ENCODE measurements around the gene COMMD2. TPM values are rescaled to one million over a fixed set of nuclear protein-coding genes. Genes with fewer than 3 reads are reported as not detected.

The COMMD2 gene
- total RNA-seq, 4 donors from 2014 or later, result 16.6 to 28.3 (median 20.9) TPM

- intact Hi-C loops (cut with DNase I), result no loop called here
- no peak for DNase-seq (ENCODE audit: extremely low spot score)
- Histone ChIP-seq H3K4me3 (no peak overlapping the region), H3K27ac (replicated peaks in 1 of 4) (no peak overlapping the region), H3K36me3 (no peaks in the 10 kb centered on the region), H3K27me3 (no peaks in the 10 kb centered on the region), H3K9me3 (no peaks in the 10 kb centered on the region), H3K4me1 (peaks cover 0 to 7% (median 0%) of the 10 kb centered on the region in 4 donors)
- TF ChIP-seq POLR2AphosphoS5 (IDR thresholded peaks at IDR 0.05), result no peak
- no peak for TF ChIP-seq CTCF (IDR thresholded peaks at IDR 0.05)
- TF ChIP-seq POLR2A (IDR thresholded peaks at IDR 0.05; ENCODE audit: low read depth), result no peak
Observed at GRCh38 chr3:149705416-149705815, 46.9 kb downstream of the COMMD2 start.

GRCh38 chr3:149703466-149703865, 48.8 kb downstream of the COMMD2 start:
- no peak for DNase-seq (ENCODE audit: extremely low spot score)
- Histone ChIP-seq H3K9me3 (peaks cover 0 to 7% (median 6%) of the 10 kb centered on the region in 4 donors), H3K27me3 (no peaks in the 10 kb centered on the region), H3K36me3 (no peaks in the 10 kb centered on the region), H3K4me3 (no peak overlapping the region), H3K27ac (replicated peaks in 1 of 4) (peak overlapping the region; percentile 16 to 46 (median 36)), H3K4me1 (peaks cover 0 to 7% (median 0%) of the 10 kb centered on the region in 4 donors)
- TF ChIP-seq POLR2AphosphoS5 (IDR thresholded peaks at IDR 0.05) (no peak), POLR2A (IDR thresholded peaks at IDR 0.05; ENCODE audit: low read depth) (no peak), EP300 (IDR thresholded peaks at IDR 0.05) (no peak), CTCF (IDR thresholded peaks at IDR 0.05) (no peak)
- 78% methylated on average over 2 of the region's 2 CpGs for WGBS
- intact Hi-C loops (cut with DNase I), result no loop called here

- H3K27ac ChIP-seq (replicated peaks in 1 of 4), result peak overlapping the region; percentile 25 to 62 (median 46)
- H3K9me3 ChIP-seq, result peaks cover 0 to 10% (median 8%) of the 10 kb centered on the region in 4 donors
- H3K4me1 ChIP-seq, result peaks cover 0 to 7% (median 0%) of the 10 kb centered on the region in 4 donors
- TF ChIP-seq POLR2A (IDR thresholded peaks at IDR 0.05; ENCODE audit: low read depth) (no peak), CTCF (IDR thresholded peaks at IDR 0.05) (no peak), EP300 (IDR thresholded peaks at IDR 0.05) (no peak), POLR2AphosphoS5 (IDR thresholded peaks at IDR 0.05) (no peak)
- intact Hi-C loops (cut with DNase I), result no loop called here
- DNase-seq (ENCODE audit: extremely low spot score), result no peak
- 64% methylated on average over 4 of the region's 4 CpGs for WGBS
- H3K4me3 ChIP-seq, result no peak overlapping the region
- no peaks in the 10 kb centered on the region for H3K27me3 ChIP-seq
- H3K36me3 ChIP-seq, result no peaks in the 10 kb centered on the region
Observed at GRCh38 chr3:149702691-149703441, 49.4 kb downstream of the COMMD2 start.

- H3K36me3 ChIP-seq, result no peaks in the 10 kb centered on the region
- H3K9me3 ChIP-seq, result peaks cover 0 to 12% (median 8%) of the 10 kb centered on the region in 4 donors
- peaks cover 0 to 7% (median 0%) of the 10 kb centered on the region in 4 donors for H3K4me1 ChIP-seq
- DNase-seq (ENCODE audit: extremely low spot score), result no peak
- no peaks in the 10 kb centered on the region for H3K27me3 ChIP-seq
- intact Hi-C loops (cut with DNase I), result no loop called here
- WGBS, result 68% methylated on average over 1 of the region's 1 CpG
- TF ChIP-seq EP300 (IDR thresholded peaks at IDR 0.05) (no peak), POLR2AphosphoS5 (IDR thresholded peaks at IDR 0.05) (no peak), CTCF (IDR thresholded peaks at IDR 0.05) (no peak), POLR2A (IDR thresholded peaks at IDR 0.05; ENCODE audit: low read depth) (no peak)
- H3K4me3 ChIP-seq, result no peak overlapping the region
- H3K27ac ChIP-seq (replicated peaks in 1 of 4), result no peak overlapping the region
Observed at GRCh38 chr3:149701977-149702350, 50.3 kb downstream of the COMMD2 start.
